Gastrocnemius medialis (tissue), 4 donors: ENCODE results near the gene ACOXL.

Experiments used
- POLR2A ChIP-seq, 2 donors: fragments of 450-650 bp; IDR thresholded peaks; one replicate each; pipeline ENCODE4 v1.6.1; 2017; ENCODE audit warnings: antibody characterized with exemption in 2 of 2, mild to moderate bottlenecking in 2 of 2, moderate library complexity in 2 of 2
- TF ChIP-seq, protein P1 (sequence below), 5 experiments: fragments of 450-650 bp in 3 of 5; fragments of 200-600 bp in 2 of 5; sonication (generic) in 2 of 5; IDR thresholded peaks in 4 of 5; conservative IDR thresholded peaks in 1 of 5; 1 replicate in 4 of 5; 2 replicates in 1 of 5; pipeline ENCODE4 v1.5.1; 2016 to 2019; ENCODE audit warnings: antibody characterized with exemption in 5 of 5, mild to moderate bottlenecking in 3 of 5, moderate library complexity in 3 of 5

GRCh38 chr2:110837446-110838409, 105.4 kb downstream of the ACOXL start:
- TF ChIP-seq POLR2A (IDR thresholded peaks at IDR 0.05): no peak
- TF ChIP-seq, protein P1, sequence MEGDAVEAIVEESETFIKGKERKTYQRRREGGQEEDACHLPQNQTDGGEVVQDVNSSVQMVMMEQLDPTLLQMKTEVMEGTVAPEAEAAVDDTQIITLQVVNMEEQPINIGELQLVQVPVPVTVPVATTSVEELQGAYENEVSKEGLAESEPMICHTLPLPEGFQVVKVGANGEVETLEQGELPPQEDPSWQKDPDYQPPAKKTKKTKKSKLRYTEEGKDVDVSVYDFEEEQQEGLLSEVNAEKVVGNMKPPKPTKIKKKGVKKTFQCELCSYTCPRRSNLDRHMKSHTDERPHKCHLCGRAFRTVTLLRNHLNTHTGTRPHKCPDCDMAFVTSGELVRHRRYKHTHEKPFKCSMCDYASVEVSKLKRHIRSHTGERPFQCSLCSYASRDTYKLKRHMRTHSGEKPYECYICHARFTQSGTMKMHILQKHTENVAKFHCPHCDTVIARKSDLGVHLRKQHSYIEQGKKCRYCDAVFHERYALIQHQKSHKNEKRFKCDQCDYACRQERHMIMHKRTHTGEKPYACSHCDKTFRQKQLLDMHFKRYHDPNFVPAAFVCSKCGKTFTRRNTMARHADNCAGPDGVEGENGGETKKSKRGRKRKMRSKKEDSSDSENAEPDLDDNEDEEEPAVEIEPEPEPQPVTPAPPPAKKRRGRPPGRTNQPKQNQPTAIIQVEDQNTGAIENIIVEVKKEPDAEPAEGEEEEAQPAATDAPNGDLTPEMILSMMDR (IDR thresholded peaks at IDR 0.05 in 4 of 5, conservative IDR thresholded peaks at IDR 0.05 in 1 of 5): no peak
